Measurements from ENCODE around the gene CAMK1D. TPM values are rescaled to one million over a fixed set of nuclear protein-coding genes. Genes with fewer than 3 reads are reported as not detected.

The CAMK1D gene
- total RNA-seq, 1 experiment from 2014 or later = 10.2 TPM

DNA sequence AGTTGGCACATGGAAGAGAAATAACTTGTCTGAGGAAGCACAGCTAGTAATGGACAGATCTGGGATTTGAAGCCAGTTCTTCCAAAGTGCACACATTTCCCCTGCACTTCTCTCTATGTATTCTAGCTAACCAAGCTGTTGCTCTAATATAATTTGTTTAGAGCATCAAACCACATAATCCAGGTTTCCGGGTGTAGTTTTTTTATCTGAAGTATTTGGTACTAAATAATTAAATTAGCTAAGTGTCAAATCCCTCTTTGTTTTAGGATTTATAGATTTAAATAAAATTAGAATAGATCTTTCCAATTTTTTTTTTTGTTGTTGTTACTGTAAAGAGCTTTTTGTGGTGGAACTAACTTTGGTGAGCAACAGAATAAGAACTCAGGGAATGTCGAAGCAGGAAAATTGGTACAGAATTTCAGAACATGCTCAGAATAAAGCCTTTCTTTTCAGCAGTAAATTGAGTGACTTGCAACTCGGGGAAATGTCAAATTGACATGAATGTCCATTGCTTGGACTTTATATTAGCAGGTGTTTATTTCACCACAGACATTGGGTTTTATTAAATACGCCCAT lies 33.7 kb downstream of the CAMK1D start:
- ChIA-PET CTCF (interaction anchor here (0.6 to 1.2 kb wide), 5 partner anchors 17 to 399 kb away, joined by 3 to 5 read pairs (median 4); no protein-coding TSS in a partner anchor), POLR2A (no interaction called here)
- Mint-ChIP-seq H3K36me3 (no peaks in the 10 kb centered on the region), H3K4me1 (no peaks in the 10 kb centered on the region; the same call in none of the 2 replicates), H3K27ac (no peak overlapping the region), H3K27me3 (ENCODE audit: low read depth) (no peaks in the 10 kb centered on the region), H3K9me3 (peaks cover 14% of the 10 kb centered on the region), H3K4me3 (no peak overlapping the region)
- DNase-seq (ENCODE audit: low spot score) = no peak
- TF ChIP-seq, protein P1, sequence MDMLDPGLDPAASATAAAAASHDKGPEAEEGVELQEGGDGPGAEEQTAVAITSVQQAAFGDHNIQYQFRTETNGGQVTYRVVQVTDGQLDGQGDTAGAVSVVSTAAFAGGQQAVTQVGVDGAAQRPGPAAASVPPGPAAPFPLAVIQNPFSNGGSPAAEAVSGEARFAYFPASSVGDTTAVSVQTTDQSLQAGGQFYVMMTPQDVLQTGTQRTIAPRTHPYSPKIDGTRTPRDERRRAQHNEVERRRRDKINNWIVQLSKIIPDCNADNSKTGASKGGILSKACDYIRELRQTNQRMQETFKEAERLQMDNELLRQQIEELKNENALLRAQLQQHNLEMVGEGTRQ (CRISPR knock-in tag; IDR thresholded peaks at IDR 0.05) = no peak
- no peak for TF ChIP-seq OVOL2 (CRISPR knock-in tag; IDR thresholded peaks at IDR 0.05; ENCODE audit: borderline replicate concordance)
- TF ChIP-seq GTF2I (CRISPR knock-in tag; conservative IDR thresholded peaks at IDR 0.05) = no peak
- TF ChIP-seq TEAD4 (CRISPR knock-in tag; IDR thresholded peaks at IDR 0.05) = no peak
- TF ChIP-seq, protein P2, sequence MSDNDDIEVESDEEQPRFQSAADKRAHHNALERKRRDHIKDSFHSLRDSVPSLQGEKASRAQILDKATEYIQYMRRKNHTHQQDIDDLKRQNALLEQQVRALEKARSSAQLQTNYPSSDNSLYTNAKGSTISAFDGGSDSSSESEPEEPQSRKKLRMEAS (CRISPR knock-in tag; IDR thresholded peaks at IDR 0.05) = no peak
- TF ChIP-seq, protein P3, sequence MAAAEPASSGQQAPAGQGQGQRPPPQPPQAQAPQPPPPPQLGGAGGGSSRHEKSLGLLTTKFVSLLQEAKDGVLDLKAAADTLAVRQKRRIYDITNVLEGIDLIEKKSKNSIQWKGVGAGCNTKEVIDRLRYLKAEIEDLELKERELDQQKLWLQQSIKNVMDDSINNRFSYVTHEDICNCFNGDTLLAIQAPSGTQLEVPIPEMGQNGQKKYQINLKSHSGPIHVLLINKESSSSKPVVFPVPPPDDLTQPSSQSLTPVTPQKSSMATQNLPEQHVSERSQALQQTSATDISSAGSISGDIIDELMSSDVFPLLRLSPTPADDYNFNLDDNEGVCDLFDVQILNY (CRISPR knock-in tag; IDR thresholded peaks at IDR 0.05) = no peak
- TF ChIP-seq, protein P4, sequence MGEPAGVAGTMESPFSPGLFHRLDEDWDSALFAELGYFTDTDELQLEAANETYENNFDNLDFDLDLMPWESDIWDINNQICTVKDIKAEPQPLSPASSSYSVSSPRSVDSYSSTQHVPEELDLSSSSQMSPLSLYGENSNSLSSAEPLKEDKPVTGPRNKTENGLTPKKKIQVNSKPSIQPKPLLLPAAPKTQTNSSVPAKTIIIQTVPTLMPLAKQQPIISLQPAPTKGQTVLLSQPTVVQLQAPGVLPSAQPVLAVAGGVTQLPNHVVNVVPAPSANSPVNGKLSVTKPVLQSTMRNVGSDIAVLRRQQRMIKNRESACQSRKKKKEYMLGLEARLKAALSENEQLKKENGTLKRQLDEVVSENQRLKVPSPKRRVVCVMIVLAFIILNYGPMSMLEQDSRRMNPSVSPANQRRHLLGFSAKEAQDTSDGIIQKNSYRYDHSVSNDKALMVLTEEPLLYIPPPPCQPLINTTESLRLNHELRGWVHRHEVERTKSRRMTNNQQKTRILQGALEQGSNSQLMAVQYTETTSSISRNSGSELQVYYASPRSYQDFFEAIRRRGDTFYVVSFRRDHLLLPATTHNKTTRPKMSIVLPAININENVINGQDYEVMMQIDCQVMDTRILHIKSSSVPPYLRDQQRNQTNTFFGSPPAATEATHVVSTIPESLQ (CRISPR knock-in tag; IDR thresholded peaks at IDR 0.05) = no peak
- ATAC-seq = no peak

DNA sequence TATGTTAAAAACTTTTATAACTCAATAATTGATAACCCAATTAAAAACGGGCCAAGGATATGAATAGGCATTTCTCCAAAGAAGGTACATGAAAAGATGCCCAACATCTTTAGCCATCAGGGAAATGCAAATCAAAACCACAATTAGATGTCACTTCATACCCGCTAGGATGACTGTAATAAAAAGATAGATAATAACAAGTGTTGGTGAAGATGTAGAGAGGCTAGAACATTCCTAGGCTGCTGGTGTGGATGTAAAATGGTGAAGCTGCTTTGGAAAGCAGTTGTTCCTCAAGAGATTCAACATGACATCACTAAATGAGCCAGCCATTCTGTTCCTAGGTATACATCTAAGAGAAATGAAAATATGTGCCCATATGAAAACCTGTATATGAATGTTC lies 35.6 kb downstream of the CAMK1D start:
- DNase-seq (ENCODE audit: low spot score) = no peak
- peaks cover 9% of the 10 kb centered on the region for H3K4me1 Mint-ChIP-seq
- H3K27ac Mint-ChIP-seq = no peak overlapping the region
- no peak for ATAC-seq
- no peaks in the 10 kb centered on the region for H3K27me3 Mint-ChIP-seq (ENCODE audit: low read depth)
- no peaks in the 10 kb centered on the region for H3K36me3 Mint-ChIP-seq
- POLR2A ChIA-PET = no interaction called here
- CTCF ChIA-PET = no interaction called here
- H3K9me3 Mint-ChIP-seq = peaks cover 14% of the 10 kb centered on the region
- H3K4me3 Mint-ChIP-seq = no peak overlapping the region
- TF ChIP-seq, protein P5, sequence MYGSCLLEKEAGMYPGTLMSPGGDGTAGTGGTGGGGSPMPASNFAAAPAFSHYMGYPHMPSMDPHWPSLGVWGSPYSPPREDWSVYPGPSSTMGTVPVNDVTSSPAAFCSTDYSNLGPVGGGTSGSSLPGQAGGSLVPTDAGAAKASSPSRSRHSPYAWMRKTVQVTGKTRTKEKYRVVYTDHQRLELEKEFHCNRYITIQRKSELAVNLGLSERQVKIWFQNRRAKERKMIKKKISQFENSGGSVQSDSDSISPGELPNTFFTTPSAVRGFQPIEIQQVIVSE (CRISPR knock-in tag; IDR thresholded peaks at IDR 0.05; ENCODE audit: borderline replicate concordance) = no peak

DNA sequence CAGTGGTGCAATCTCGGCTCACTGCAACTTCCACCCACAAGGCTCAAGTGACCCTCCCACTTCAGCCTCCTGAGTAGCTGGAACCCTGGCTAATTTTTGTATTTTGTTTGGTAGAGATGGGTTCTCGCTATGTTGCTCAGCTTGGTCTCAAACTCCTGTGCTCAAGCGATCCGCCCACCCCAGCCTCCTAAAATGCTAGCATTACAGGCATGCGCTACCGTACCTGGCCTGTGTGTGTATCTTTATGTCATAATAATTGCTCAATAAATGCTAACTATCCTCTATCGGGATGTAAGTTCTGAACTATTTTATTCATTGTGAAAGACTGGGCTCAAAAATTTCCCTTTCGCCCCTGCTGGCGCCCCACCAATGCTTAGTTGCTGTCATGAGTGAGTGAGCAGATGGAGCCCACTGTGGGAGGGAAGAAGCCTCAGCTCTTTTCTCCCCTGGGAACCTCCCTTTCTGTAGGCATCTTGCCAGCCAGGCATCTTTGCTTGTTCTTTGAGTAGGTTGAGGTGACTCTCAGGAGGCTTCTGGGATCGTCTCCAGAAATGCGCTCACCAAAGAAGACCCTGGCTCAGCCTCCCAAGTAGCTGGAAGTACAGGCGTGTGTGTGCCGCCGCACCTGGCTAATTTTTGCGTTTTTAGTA lies 38.3 kb downstream of the CAMK1D start:
- ChIA-PET CTCF (no interaction called here), POLR2A (no interaction called here)
- Mint-ChIP-seq H3K9me3 (peaks cover 14% of the 10 kb centered on the region), H3K4me1 (peaks cover 17% of the 10 kb centered on the region), H3K36me3 (no peaks in the 10 kb centered on the region), H3K27ac (peak overlapping the region; percentile 37; the same call in 1 of the 2 replicates), H3K27me3 (ENCODE audit: low read depth) (no peaks in the 10 kb centered on the region), H3K4me3 (no peak overlapping the region)
- DNase-seq (ENCODE audit: low spot score) (no peak), ATAC-seq (no peak)
- TF ChIP-seq, protein P6, sequence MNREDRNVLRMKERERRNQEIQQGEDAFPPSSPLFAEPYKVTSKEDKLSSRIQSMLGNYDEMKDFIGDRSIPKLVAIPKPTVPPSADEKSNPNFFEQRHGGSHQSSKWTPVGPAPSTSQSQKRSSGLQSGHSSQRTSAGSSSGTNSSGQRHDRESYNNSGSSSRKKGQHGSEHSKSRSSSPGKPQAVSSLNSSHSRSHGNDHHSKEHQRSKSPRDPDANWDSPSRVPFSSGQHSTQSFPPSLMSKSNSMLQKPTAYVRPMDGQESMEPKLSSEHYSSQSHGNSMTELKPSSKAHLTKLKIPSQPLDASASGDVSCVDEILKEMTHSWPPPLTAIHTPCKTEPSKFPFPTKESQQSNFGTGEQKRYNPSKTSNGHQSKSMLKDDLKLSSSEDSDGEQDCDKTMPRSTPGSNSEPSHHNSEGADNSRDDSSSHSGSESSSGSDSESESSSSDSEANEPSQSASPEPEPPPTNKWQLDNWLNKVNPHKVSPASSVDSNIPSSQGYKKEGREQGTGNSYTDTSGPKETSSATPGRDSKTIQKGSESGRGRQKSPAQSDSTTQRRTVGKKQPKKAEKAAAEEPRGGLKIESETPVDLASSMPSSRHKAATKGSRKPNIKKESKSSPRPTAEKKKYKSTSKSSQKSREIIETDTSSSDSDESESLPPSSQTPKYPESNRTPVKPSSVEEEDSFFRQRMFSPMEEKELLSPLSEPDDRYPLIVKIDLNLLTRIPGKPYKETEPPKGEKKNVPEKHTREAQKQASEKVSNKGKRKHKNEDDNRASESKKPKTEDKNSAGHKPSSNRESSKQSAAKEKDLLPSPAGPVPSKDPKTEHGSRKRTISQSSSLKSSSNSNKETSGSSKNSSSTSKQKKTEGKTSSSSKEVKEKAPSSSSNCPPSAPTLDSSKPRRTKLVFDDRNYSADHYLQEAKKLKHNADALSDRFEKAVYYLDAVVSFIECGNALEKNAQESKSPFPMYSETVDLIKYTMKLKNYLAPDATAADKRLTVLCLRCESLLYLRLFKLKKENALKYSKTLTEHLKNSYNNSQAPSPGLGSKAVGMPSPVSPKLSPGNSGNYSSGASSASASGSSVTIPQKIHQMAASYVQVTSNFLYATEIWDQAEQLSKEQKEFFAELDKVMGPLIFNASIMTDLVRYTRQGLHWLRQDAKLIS (CRISPR knock-in tag; IDR thresholded peaks at IDR 0.05; ENCODE audit: borderline replicate concordance) = no peak
- TF ChIP-seq SOX15 (CRISPR knock-in tag; IDR thresholded peaks at IDR 0.05) (no peak), MXD4 (CRISPR knock-in tag; IDR thresholded peaks at IDR 0.05; ENCODE audit: borderline replicate concordance) (no peak), RORB (CRISPR knock-in tag; IDR thresholded peaks at IDR 0.05) (no peak), ELF4 (CRISPR knock-in tag; IDR thresholded peaks at IDR 0.05; ENCODE audit: low read depth) (no peak), OVOL2 (CRISPR knock-in tag; IDR thresholded peaks at IDR 0.05; ENCODE audit: borderline replicate concordance) (no peak), KAT7 (CRISPR knock-in tag; IDR thresholded peaks at IDR 0.05; ENCODE audit: borderline replicate concordance) (no peak), ZNF671 (CRISPR knock-in tag; IDR thresholded peaks at IDR 0.05) (no peak), ZNF219 (CRISPR knock-in tag; IDR thresholded peaks at IDR 0.05; ENCODE audit: borderline replicate concordance) (no peak)
- TF ChIP-seq, protein P7, sequence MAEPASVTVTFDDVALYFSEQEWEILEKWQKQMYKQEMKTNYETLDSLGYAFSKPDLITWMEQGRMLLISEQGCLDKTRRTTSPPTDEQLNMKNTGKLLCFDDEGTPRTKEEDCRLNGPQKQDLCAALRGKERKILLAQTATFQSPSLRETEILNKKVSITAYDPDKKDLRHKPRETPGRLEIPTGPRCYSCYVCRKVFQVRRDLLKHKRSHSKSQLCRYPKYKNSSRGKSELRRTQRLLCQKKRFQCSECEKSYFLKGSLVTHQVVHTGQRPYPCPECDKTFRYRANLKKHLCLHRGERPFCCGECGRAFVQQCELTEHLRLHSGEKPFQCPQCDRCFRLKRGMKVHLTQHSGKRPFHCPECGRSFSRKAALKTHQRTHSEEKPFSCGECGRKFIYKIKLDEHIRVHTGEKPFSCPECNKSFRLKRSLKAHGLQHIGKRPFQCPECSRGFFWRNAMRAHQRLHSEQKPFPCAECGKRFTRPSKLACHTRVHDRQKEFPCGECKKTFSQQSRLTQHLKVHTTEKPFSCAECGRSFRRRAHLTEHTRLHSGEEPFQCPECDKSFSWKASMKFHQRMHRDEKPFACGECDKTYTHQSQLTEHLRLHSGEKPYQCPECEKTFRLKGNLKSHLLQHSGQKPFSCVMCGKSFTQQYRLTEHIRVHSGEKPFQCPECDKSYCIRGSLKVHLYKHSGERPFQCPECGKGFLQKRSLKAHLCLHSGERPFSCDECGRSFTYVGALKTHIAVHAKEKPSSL (CRISPR knock-in tag; conservative IDR thresholded peaks at IDR 0.05) = no peak
- TF ChIP-seq, protein P8, sequence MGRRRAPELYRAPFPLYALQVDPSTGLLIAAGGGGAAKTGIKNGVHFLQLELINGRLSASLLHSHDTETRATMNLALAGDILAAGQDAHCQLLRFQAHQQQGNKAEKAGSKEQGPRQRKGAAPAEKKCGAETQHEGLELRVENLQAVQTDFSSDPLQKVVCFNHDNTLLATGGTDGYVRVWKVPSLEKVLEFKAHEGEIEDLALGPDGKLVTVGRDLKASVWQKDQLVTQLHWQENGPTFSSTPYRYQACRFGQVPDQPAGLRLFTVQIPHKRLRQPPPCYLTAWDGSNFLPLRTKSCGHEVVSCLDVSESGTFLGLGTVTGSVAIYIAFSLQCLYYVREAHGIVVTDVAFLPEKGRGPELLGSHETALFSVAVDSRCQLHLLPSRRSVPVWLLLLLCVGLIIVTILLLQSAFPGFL (CRISPR knock-in tag; IDR thresholded peaks at IDR 0.05; ENCODE audit: borderline replicate concordance) = no peak

Data from WTC11 (cell line).